ENCODE results near the gene ATF4.

The ATF4 gene

GRCh38 chr22:39546889-39547586, 26.7 kb downstream of the ATF4 start:
- DNase-seq (ENCODE audit: extremely low spot score, insufficient read length, low read depth), result no peak
- no peak for FAIRE-seq

GRCh38 chr22:39547587-39547947, 27.2 kb downstream of the ATF4 start:
- no peak for DNase-seq (ENCODE audit: extremely low spot score, insufficient read length, low read depth)
- no peak for FAIRE-seq

GRCh38 chr22:39553429-39553828, 33.1 kb downstream of the ATF4 start:
- DNase-seq (ENCODE audit: extremely low spot score, insufficient read length, low read depth) (no peak), FAIRE-seq (no peak)

GRCh38 chr22:39554151-39554550, 33.8 kb downstream of the ATF4 start:
- DNase-seq (ENCODE audit: extremely low spot score, insufficient read length, low read depth) (no peak), FAIRE-seq (no peak)

GRCh38 chr22:39556970-39557841, 36.8 kb downstream of the ATF4 start:
- DNase-seq (ENCODE audit: extremely low spot score, insufficient read length, low read depth) (no peak), FAIRE-seq (no peak)

DNA sequence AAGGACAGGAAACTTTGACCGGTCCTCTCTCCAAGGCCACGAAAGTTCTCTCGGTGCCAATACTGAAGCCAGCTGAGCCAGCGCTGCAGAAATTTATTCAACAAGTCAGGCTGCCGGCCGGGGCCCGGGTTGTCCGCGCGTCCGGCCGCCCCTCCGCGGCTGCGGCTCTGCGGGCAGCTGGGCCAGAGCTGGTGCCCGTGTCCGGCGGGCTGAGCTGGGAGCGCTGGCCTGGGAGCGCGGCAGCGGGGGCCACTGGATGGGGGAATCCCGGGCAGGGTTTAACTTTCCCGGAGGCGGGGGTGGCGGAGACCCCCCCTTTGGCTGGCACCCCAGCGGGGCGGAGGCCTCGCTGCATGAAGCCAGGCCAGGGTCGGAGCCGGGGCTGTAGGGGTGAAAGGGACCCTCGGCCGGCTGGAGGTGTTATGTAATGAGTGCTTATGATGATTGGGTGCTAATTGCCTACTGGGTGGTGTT, 37.9 kb downstream of the ATF4 start:
- DNase-seq (ENCODE audit: extremely low spot score, insufficient read length, low read depth) (no peak), FAIRE-seq (no peak)

DNA sequence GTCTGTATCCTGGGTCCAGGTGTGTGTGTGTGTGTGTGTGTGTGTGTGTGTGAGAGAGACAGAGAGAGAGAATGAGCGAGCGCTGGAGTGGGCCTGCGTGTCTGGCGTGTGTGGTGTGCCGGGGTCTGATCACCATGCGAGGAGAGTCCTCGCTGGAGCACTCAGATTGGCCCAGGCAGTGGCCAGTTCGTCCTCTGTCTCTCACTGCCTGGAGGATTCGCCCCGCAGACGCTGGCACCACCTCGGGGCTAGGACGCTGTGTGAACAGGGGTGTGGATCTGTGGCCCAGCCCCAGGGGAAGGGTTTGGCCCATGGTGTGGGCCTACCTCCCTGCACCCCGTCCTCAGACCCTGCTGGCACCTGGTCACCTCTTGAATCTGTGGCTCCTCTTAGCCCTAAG, 38.6 kb downstream of the ATF4 start:
- FAIRE-seq, result no peak
- DNase-seq (ENCODE audit: extremely low spot score, insufficient read length, low read depth), result no peak

DNA sequence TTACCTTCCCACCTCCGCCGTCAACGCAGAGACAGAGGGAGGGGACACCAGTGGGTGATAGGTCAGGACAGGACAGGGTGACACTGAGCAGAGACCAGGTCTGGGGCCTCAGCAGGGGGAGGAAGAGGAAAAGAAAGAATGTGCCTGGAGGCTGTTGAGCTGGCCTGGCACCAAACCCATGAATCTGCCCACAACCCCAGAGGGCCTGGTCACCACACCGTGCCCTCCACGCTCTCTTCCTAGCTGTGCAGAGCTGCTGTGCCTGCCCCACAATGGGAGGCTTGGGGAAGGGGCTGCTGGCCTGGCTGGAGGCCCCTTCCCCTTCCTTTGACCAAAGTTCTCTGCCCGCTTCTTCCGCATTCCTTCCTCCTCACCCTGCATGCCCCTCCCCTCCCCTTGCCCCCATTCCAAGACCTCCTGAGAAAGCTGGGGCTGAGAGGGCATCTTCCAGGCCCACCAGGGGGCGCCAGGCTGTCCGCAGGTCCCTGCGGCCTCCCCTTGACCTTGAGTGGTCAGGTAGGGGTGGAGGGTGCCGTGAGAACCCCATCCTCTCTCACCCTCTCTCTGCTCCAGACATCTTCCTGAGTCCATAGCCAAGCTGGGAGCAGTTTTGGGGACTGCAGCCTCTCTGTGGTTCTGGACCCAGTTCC, 39.2 kb downstream of the ATF4 start:
- DNase-seq (ENCODE audit: extremely low spot score, insufficient read length, low read depth) (no peak), FAIRE-seq (no peak)

- no peak for FAIRE-seq
- DNase-seq (ENCODE audit: extremely low spot score, insufficient read length, low read depth), result no peak
Observed at GRCh38 chr22:39560127-39560526, 39.8 kb downstream of the ATF4 start.

- DNase-seq (ENCODE audit: extremely low spot score, insufficient read length, low read depth), result no peak
- FAIRE-seq, result no peak
Observed at GRCh38 chr22:39562839-39563489, 42.6 kb downstream of the ATF4 start.

- no peak for DNase-seq (ENCODE audit: extremely low spot score, insufficient read length, low read depth)
- peak; percentile 26 for FAIRE-seq
Observed at GRCh38 chr22:39563571-39564428, 43.4 kb downstream of the ATF4 start.

DNA sequence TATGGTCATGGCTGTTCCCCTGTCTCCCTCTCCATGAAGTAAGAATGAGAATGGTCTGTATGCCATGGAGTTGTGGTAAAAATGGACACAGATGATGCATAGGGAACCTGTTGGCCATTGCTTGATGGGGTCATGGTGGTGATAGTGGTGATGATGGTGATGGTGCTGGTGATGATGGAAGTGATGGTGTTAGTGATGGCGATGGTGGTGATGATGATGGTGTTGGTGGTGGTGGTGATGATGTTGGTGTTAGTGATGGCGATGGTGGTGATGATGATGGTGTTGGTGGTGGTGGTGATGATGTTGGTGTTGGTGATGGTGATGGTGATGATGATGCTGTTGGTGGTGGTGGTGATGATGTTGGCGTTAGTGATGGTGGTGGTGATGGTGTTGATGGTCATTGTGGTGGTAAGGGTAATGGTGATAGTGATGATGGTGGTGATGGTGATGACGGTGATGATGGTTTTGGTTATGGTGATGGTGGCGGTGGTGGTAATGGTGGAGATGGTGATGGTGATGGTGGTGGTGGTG, 45.1 kb downstream of the ATF4 start:
- FAIRE-seq (no peak), DNase-seq (ENCODE audit: extremely low spot score, insufficient read length, low read depth) (no peak)

- no peak for DNase-seq (ENCODE audit: extremely low spot score, insufficient read length, low read depth)
- peak; percentile 78 for FAIRE-seq
Observed at GRCh38 chr22:39567135-39567946, 47.0 kb downstream of the ATF4 start.

DNA sequence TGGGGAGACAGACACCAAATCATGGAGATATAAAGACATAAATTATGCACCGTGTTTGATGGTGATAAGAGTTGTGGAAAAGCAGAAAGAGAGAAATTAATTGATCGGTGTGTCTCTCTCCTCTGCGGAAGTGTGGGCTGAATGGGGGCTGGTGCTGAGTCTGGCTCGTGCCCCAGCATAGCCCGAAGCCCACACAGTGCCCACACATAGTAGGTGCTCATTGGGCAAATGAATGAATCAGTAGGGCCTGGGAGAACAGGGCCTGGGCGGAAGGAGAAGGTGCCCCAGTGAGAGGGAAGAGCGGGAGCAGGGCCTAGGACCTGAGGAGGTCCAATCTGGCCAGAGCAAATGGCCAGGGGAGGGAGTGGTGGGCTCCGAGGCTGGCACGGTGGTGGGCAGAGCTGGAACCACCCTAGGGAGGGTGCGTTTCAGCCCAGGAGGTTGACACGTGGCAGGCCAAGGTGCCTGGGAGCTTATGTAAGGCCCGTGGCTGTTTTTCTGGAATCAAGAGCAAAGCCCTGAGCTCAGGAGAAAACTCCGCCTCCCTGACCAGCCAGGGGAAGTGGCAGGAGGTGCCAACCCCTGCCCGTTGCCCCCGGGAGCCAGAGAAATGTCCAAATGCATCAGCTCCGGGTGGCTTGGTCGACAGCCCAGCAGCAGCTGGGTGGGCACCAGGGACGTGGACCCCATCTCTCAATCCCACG, 48.1 kb downstream of the ATF4 start:
- FAIRE-seq, result no peak
- no peak for DNase-seq (ENCODE audit: extremely low spot score, insufficient read length, low read depth)

- FAIRE-seq (no peak), DNase-seq (ENCODE audit: extremely low spot score, insufficient read length, low read depth) (no peak)
Observed at GRCh38 chr22:39569066-39569465, 48.7 kb downstream of the ATF4 start.

GRCh38 chr22:39570226-39570625, 49.9 kb downstream of the ATF4 start:
- DNase-seq (ENCODE audit: extremely low spot score, insufficient read length, low read depth), result no peak
- no peak for FAIRE-seq

GRCh38 chr22:39570665-39571064, 50.3 kb downstream of the ATF4 start, which contains the start of gene CACNA1I:
Gene CACNA1I (plus strand): TSS chr22:39570753. CDS start chr22:39570753, 0 bp downstream.
- no peak for DNase-seq (ENCODE audit: extremely low spot score, insufficient read length, low read depth)
- FAIRE-seq, result no peak

- FAIRE-seq (no peak), DNase-seq (ENCODE audit: extremely low spot score, insufficient read length, low read depth) (no peak)
Observed at GRCh38 chr22:39571538-39571937, 51.2 kb downstream of the ATF4 start.

All from GM18507 (cell line).